PC-3 (cell line): Measurements from ENCODE around the gene RASL12.

Experiments
- EZH2 ChIP-seq: fragments of 300-600 bp; sonication (generic); IDR thresholded peaks from one replicate; pipeline ENCODE4 v1.6.1; 2017; ENCODE audit warnings: antibody characterized with exemption, mild to moderate bottlenecking, low read length; ENCODE audit not compliant: unreplicated experiment
- EZH2phosphoT487 ChIP-seq: fragments of 300-600 bp; sonication (generic); IDR thresholded peaks from 2 replicates; pipeline ENCODE4 v1.6.1; 2018; ENCODE audit warnings: mild to moderate bottlenecking, antibody characterized with exemption, low read length, borderline replicate concordance
- TF ChIP-seq, protein P1 (sequence below): fragments of 300-600 bp; sonication (generic); conservative IDR thresholded peaks from 2 replicates; pipeline ENCODE4 v1.5.1; 2017; ENCODE audit warnings: antibody characterized with exemption, low read depth, mild to moderate bottlenecking, low read length

DNA sequence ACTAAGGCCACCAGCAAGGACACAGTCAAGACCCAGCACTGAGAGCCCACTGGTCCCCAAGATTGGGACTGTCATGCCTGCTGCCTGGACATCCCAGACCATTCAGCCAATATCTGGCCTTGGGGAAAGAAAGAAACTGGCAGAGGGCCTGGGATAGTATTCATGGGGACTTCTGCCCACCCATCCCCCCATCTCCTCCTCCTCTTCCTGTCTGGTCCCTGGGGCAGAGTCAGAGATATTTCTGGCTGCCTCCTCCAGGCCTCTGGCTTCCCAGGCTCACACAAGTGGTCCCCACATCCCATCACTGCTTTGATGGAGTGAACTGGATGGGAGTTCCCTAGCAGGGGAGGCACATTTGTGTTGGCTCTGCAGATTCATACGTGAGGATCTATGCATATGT, 4.2 kb upstream of the RASL12 start:
- TF ChIP-seq EZH2phosphoT487 = no peak
- TF ChIP-seq, protein P1, sequence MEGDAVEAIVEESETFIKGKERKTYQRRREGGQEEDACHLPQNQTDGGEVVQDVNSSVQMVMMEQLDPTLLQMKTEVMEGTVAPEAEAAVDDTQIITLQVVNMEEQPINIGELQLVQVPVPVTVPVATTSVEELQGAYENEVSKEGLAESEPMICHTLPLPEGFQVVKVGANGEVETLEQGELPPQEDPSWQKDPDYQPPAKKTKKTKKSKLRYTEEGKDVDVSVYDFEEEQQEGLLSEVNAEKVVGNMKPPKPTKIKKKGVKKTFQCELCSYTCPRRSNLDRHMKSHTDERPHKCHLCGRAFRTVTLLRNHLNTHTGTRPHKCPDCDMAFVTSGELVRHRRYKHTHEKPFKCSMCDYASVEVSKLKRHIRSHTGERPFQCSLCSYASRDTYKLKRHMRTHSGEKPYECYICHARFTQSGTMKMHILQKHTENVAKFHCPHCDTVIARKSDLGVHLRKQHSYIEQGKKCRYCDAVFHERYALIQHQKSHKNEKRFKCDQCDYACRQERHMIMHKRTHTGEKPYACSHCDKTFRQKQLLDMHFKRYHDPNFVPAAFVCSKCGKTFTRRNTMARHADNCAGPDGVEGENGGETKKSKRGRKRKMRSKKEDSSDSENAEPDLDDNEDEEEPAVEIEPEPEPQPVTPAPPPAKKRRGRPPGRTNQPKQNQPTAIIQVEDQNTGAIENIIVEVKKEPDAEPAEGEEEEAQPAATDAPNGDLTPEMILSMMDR = no peak
- TF ChIP-seq EZH2 = no peak
